Hematopoietic multipotent progenitor cell treated with erythropoietin and hydrocortisone succinate and interleukin-3 and kit ligand, for 8 days (in vitro differentiated cells): Measurements from ENCODE around the gene GPX6.
"Not testable (repeated sequence)": the region's sequence is repeated elsewhere in the genome, so short reads cannot be mapped to it uniquely, and the experiment has no call there.

Experiments used
- DNase-seq: peaks from one replicate; pipeline ENCODE4 v3.0.0-alpha.2; 2015

The GPX6 gene

GRCh38 chr6:28515676-28516075 lies at the start of gene GPX6:
Gene GPX6 (minus strand): TSS chr6:28515793. CDS start chr6:28515743, 50 bp downstream.
- no peak for DNase-seq

GRCh38 chr6:28563430-28564095 lies 48.0 kb upstream of the GPX6 start:
- no peak for DNase-seq

- no peak for DNase-seq
Observed at GRCh38 chr6:28558629-28559028, 43.0 kb upstream of the GPX6 start.

- no peak for DNase-seq
Observed at GRCh38 chr6:28555136-28555535, 39.5 kb upstream of the GPX6 start.

- no peak for DNase-seq
Observed at GRCh38 chr6:28553986-28554881, 38.6 kb upstream of the GPX6 start.

- DNase-seq = no peak
Observed at GRCh38 chr6:28553384-28553985, 37.9 kb upstream of the GPX6 start.

GRCh38 chr6:28551891-28552666 lies 36.5 kb upstream of the GPX6 start:
- DNase-seq = no peak

GRCh38 chr6:28547003-28547402 lies 31.4 kb upstream of the GPX6 start:
- DNase-seq = not testable (repeated sequence)

GRCh38 chr6:28545955-28546354 lies 30.4 kb upstream of the GPX6 start:
- no peak for DNase-seq

GRCh38 chr6:28543651-28544610 lies 28.3 kb upstream of the GPX6 start:
- DNase-seq = peak; percentile 12

GRCh38 chr6:28542440-28543296 lies 27.1 kb upstream of the GPX6 start:
- peak; percentile 91 for DNase-seq

GRCh38 chr6:28541996-28542395 lies 26.4 kb upstream of the GPX6 start:
- no peak for DNase-seq

- no peak for DNase-seq
Observed at GRCh38 chr6:28537509-28538140, 22.0 kb upstream of the GPX6 start.

- no peak for DNase-seq
Observed at GRCh38 chr6:28537065-28537464, 21.5 kb upstream of the GPX6 start.

- no peak for DNase-seq
Observed at GRCh38 chr6:28534875-28535274, 19.3 kb upstream of the GPX6 start.

GRCh38 chr6:28534306-28534705 lies 18.7 kb upstream of the GPX6 start:
- DNase-seq = no peak

- no peak for DNase-seq
Observed at GRCh38 chr6:28531479-28532128, 16.0 kb upstream of the GPX6 start.

- no peak for DNase-seq
Observed at GRCh38 chr6:28530777-28531176, 15.2 kb upstream of the GPX6 start.

GRCh38 chr6:28525496-28526039 lies 10.0 kb upstream of the GPX6 start, which contains the start of gene GPX5:
Gene GPX5 (plus strand): TSS chr6:28525881. CDS start chr6:28526014, 133 bp downstream.
- DNase-seq = no peak
